Skin epidermis (tissue), 12 donors: ENCODE data around the gene TEN1.
A peak's percentile ranks its signal among the peaks of the same experiment; 100 is the strongest.
"Not testable (repeated sequence)": the region's sequence is repeated elsewhere in the genome, so short reads cannot be mapped to it uniquely, and the experiment has no call there.

Experiments used
- H3K27ac ChIP-seq, 21 experiments: fragments of 200-600 bp; sonication (generic) in 11 of 21; one replicate each; pipeline ENCODE4 v1.5.0; 2020; ENCODE audit warnings: mild to moderate bottlenecking in 3 of 21, inconsistent platforms in 2 of 21, moderate library complexity in 2 of 21
- H3K4me3 ChIP-seq, 7 experiments: fragments of 200-600 bp; sonication (generic) in 2 of 7; one replicate each; pipeline ENCODE4 v1.5.0; 2020; ENCODE audit warnings: inconsistent platforms in 2 of 7, mild to moderate bottlenecking in 2 of 7, moderate library complexity in 1 of 7

Gene TEN1

GRCh38 chr17:76019833-76020467 lies 40.9 kb downstream of the TEN1 start:
- no peak overlapping the region for H3K27ac ChIP-seq
- H3K4me3 ChIP-seq = no peak overlapping the region

GRCh38 chr17:76022285-76022684 lies 43.2 kb downstream of the TEN1 start:
- Histone ChIP-seq H3K27ac (no peak overlapping the region), H3K4me3 (no peak overlapping the region)

- Histone ChIP-seq H3K27ac (no peak overlapping the region), H3K4me3 (no peak overlapping the region)
Observed at GRCh38 chr17:76022973-76023899, 44.2 kb downstream of the TEN1 start.

- Histone ChIP-seq H3K27ac (peak overlapping the region in 1 of 21 experiments; percentile 4), H3K4me3 (no peak overlapping the region)
Observed at GRCh38 chr17:76023900-76024237, 44.8 kb downstream of the TEN1 start.

- H3K27ac ChIP-seq = peak overlapping the region in 1 of 21 experiments; percentile 4
Observed at GRCh38 chr17:76024353-76024752, 45.3 kb downstream of the TEN1 start.

GRCh38 chr17:76025294-76025693 lies 46.3 kb downstream of the TEN1 start:
- Histone ChIP-seq H3K4me3 (peak overlapping the region; percentile 27 to 51 (median 46)), H3K27ac (peak overlapping the region in 11 of 21 experiments; percentile 1 to 93 (median 87))

More at GRCh38 chr17:76024353-76024752, 45.3 kb downstream of the TEN1 start:
- no peak overlapping the region for H3K4me3 ChIP-seq

GRCh38 chr17:76026714-76027158 lies 47.7 kb downstream of the TEN1 start:
- H3K4me3 ChIP-seq = peak overlapping the region; percentile 27 to 51 (median 46)
- H3K27ac ChIP-seq = peak overlapping the region; percentile 31 to 93 (median 87)

- peak within 1 kb of the TSS; percentile 31 to 93 (median 87) for H3K27ac ChIP-seq
- peak within 1 kb of the TSS; percentile 27 to 51 (median 46) for H3K4me3 ChIP-seq
Observed at GRCh38 chr17:76027159-76027839, 48.3 kb downstream of the TEN1 start, which contains the start of gene EVPL. Gene EVPL (minus strand): TSS chr17:76027306. CDS start chr17:76027198, 108 bp downstream.

GRCh38 chr17:76032073-76032779 lies 53.2 kb downstream of the TEN1 start:
- H3K27ac ChIP-seq = no peak overlapping the region

GRCh38 chr17:76032780-76033108 lies 53.7 kb downstream of the TEN1 start:
- H3K27ac ChIP-seq = no peak overlapping the region
- no peak overlapping the region for H3K4me3 ChIP-seq

More at GRCh38 chr17:76032073-76032779, 53.2 kb downstream of the TEN1 start:
- H3K4me3 ChIP-seq = no peak overlapping the region

- H3K27ac ChIP-seq = no peak overlapping the region
- H3K4me3 ChIP-seq = no peak overlapping the region
Observed at GRCh38 chr17:76033139-76033538, 54.1 kb downstream of the TEN1 start.

- Histone ChIP-seq H3K27ac (no peak overlapping the region), H3K4me3 (no peak overlapping the region)
Observed at GRCh38 chr17:76034428-76035350, 55.6 kb downstream of the TEN1 start.

- H3K27ac ChIP-seq = no peak overlapping the region
Observed at GRCh38 chr17:76036497-76037261, 57.6 kb downstream of the TEN1 start.

GRCh38 chr17:76038050-76038449 lies 59.0 kb downstream of the TEN1 start:
- Histone ChIP-seq H3K4me3 (no peak overlapping the region), H3K27ac (no peak overlapping the region)

More at GRCh38 chr17:76036497-76037261, 57.6 kb downstream of the TEN1 start:
- H3K4me3 ChIP-seq = no peak overlapping the region

GRCh38 chr17:76039121-76039520 lies 60.1 kb downstream of the TEN1 start:
- H3K27ac ChIP-seq = no peak overlapping the region
- H3K4me3 ChIP-seq = no peak overlapping the region

- Histone ChIP-seq H3K4me3 (no peak overlapping the region), H3K27ac (no peak overlapping the region)
Observed at GRCh38 chr17:76040376-76040775, 61.3 kb downstream of the TEN1 start.

GRCh38 chr17:76042868-76043267 lies 63.8 kb downstream of the TEN1 start:
- peak overlapping the region in 1 of 21 experiments; percentile 69 for H3K27ac ChIP-seq
- H3K4me3 ChIP-seq = not testable (repeated sequence)
